H9 (cell line): Measurements from ENCODE around the gene FHOD1. TPM values are rescaled to one million over a fixed set of nuclear protein-coding genes. Genes with fewer than 3 reads are reported as not detected.

Experiments
- DNase-seq: peaks from one replicate; pipeline ENCODE4 v3.0.0-alpha.2; 2017
- H2AFZ ChIP-seq: one replicate; pipeline ENCODE4 v1.6.1; 2013; ENCODE audit warnings: mild to moderate bottlenecking, low read length, control low read depth, moderate library complexity
- H2AK5ac ChIP-seq: 2 replicates; pipeline ENCODE4 v1.6.1; 2013; ENCODE audit warnings: low read length, control low read depth, mixed read lengths; ENCODE audit not compliant: insufficient read length
- H2BK120ac ChIP-seq: one replicate; pipeline ENCODE4 v1.6.1; 2013; ENCODE audit warnings: low read depth, mild to moderate bottlenecking, low read length, control low read depth, inconsistent platforms; ENCODE audit not compliant: poor library complexity, severe bottlenecking
- H2BK12ac ChIP-seq: 2 replicates; pipeline ENCODE4 v1.6.1; 2013; ENCODE audit warnings: low read length, control low read depth, mixed read lengths, low read depth; ENCODE audit not compliant: insufficient read length
- H2BK15ac ChIP-seq: 2 replicates; pipeline ENCODE4 v1.6.1; 2013; ENCODE audit warnings: low read depth, low read length, control low read depth
- H2BK20ac ChIP-seq: one replicate; pipeline ENCODE4 v1.6.1; 2013; ENCODE audit warnings: low read depth, mild to moderate bottlenecking, low read length, control low read depth, inconsistent platforms; ENCODE audit not compliant: poor library complexity, severe bottlenecking
- H2BK5ac ChIP-seq: 2 replicates; pipeline ENCODE4 v1.6.1; 2013; ENCODE audit warnings: low read length, control low read depth, mixed read lengths; ENCODE audit not compliant: insufficient read length
- H3K14ac ChIP-seq: 2 replicates; pipeline ENCODE4 v1.6.1; 2013; ENCODE audit warnings: low read length, control low read depth; ENCODE audit not compliant: insufficient read depth
- H3K18ac ChIP-seq: 2 replicates; pipeline ENCODE4 v1.6.1; 2013; ENCODE audit warnings: low read depth, mild to moderate bottlenecking, mixed read lengths, low read length, control low read depth; ENCODE audit not compliant: insufficient read length
- H3K23ac ChIP-seq: 2 replicates; pipeline ENCODE4 v1.6.1; 2013; ENCODE audit warnings: low read length, control low read depth, mixed read lengths, low read depth; ENCODE audit not compliant: insufficient read length
- H3K23me2 ChIP-seq: 2 replicates; pipeline ENCODE4 v1.6.1; 2013; ENCODE audit warnings: low read depth, mild to moderate bottlenecking, mixed read lengths, low read length, control low read depth; ENCODE audit not compliant: insufficient read length, poor library complexity, severe bottlenecking
- H3K27ac ChIP-seq: 2 replicates; pipeline ENCODE4 v1.5.1; 2013; ENCODE audit warnings: low read length, control low read depth, mixed read lengths, low read depth; ENCODE audit not compliant: insufficient read length
- H3K27me3 ChIP-seq: 2 replicates; pipeline ENCODE4 v1.6.1; 2013; ENCODE audit warnings: low read length, control low read depth, inconsistent platforms; ENCODE audit not compliant: insufficient read depth
- H3K4ac ChIP-seq: 2 replicates; pipeline ENCODE4 v1.6.1; 2013; ENCODE audit warnings: low read depth, mild to moderate bottlenecking, control low read depth, inconsistent platforms, low read length, moderate library complexity
- H3K4me1 ChIP-seq: 2 replicates; pipeline ENCODE4 v1.6.1; 2013; ENCODE audit warnings: low read length, control low read depth, inconsistent platforms; ENCODE audit not compliant: insufficient read depth
- H3K4me2 ChIP-seq: 2 replicates; pipeline ENCODE4 v1.6.1; 2013; ENCODE audit warnings: low read length, control low read depth, mixed read lengths; ENCODE audit not compliant: insufficient read length, insufficient read depth
- H3K56ac ChIP-seq: 2 replicates; pipeline ENCODE4 v1.6.1; 2013; ENCODE audit warnings: low read depth, mild to moderate bottlenecking, mixed read lengths, low read length, control low read depth; ENCODE audit not compliant: insufficient read length
- H3K79me1 ChIP-seq: 2 replicates; pipeline ENCODE4 v1.6.1; 2013; ENCODE audit warnings: low read depth, mild to moderate bottlenecking, moderate library complexity, low read length, control low read depth, inconsistent platforms; ENCODE audit not compliant: insufficient read depth, poor library complexity, severe bottlenecking
- H3K79me2 ChIP-seq: 2 replicates; pipeline ENCODE4 v1.6.1; 2013; ENCODE audit warnings: low read length, control low read depth, inconsistent platforms; ENCODE audit not compliant: insufficient read depth
- H3K9ac ChIP-seq: 2 replicates; pipeline ENCODE4 v1.6.1; 2013; ENCODE audit warnings: low read length, control low read depth, mixed read lengths; ENCODE audit not compliant: insufficient read length; ENCODE audit errors: extremely low read depth
- H3K9me3 ChIP-seq: one replicate; pipeline ENCODE4 v1.6.1; 2013; ENCODE audit warnings: low read depth, low read length, inconsistent platforms; ENCODE audit not compliant: control insufficient read depth
- H3T11ph ChIP-seq: one replicate; pipeline ENCODE4 v1.6.1; 2013; ENCODE audit warnings: mild to moderate bottlenecking, low read length, control low read depth, inconsistent platforms
- H4K20me1 ChIP-seq: one replicate; pipeline ENCODE4 v1.6.1; 2013; ENCODE audit not compliant: control insufficient read depth, insufficient read length, insufficient read depth
- H4K5ac ChIP-seq: 2 replicates; pipeline ENCODE4 v1.6.1; 2013; ENCODE audit warnings: low read depth, mild to moderate bottlenecking, mixed read lengths, low read length, control low read depth; ENCODE audit not compliant: insufficient read length
- H4K8ac ChIP-seq: replicated peaks from 2 replicates; pipeline ENCODE4 v1.6.1; 2013; ENCODE audit warnings: low read length, control low read depth, mixed read lengths, low read depth; ENCODE audit not compliant: insufficient read length
- H4K91ac ChIP-seq: 2 replicates; pipeline ENCODE4 v1.6.1; 2013; ENCODE audit warnings: low read depth, mild to moderate bottlenecking, moderate library complexity, mixed read lengths, low read length, control low read depth; ENCODE audit not compliant: insufficient read length
- H3K27ac Mint-ChIP-seq, 3 experiments: 2 replicates in 2 of 3; 3 replicates in 1 of 3; pipeline ENCODE4 v1.8.0; 2020 to 2021; ENCODE audit warnings: mixed read lengths in 3 of 3, mild to moderate bottlenecking in 1 of 3, moderate library complexity in 1 of 3
- H3K27me3 Mint-ChIP-seq: 2 replicates; pipeline ENCODE4 v1.8.0; 2021; ENCODE audit warnings: low read depth, mild to moderate bottlenecking, moderate library complexity, mixed read lengths
- H3K36me3 Mint-ChIP-seq, 3 experiments: 2 replicates in 2 of 3; 3 replicates in 1 of 3; pipeline ENCODE4 v1.8.0; 2020 to 2021; ENCODE audit warnings: low read depth in 3 of 3, mixed read lengths in 3 of 3; ENCODE audit not compliant: insufficient read depth in 1 of 3
- H3K4me1 Mint-ChIP-seq, 2 experiments: 2 replicates each; pipeline ENCODE4 v1.8.0; 2020; ENCODE audit warnings: mixed read lengths in 2 of 2
- H3K4me3 Mint-ChIP-seq, 2 experiments: 2 replicates in 1 of 2; 3 replicates in 1 of 2; pipeline ENCODE4 v1.8.0; 2020 to 2021; ENCODE audit warnings: mild to moderate bottlenecking in 2 of 2, mixed read lengths in 2 of 2, moderate library complexity in 1 of 2
- H3K9me3 Mint-ChIP-seq, 2 experiments: 2 replicates in 1 of 2; 3 replicates in 1 of 2; pipeline ENCODE4 v1.8.0; 2020; ENCODE audit warnings: mild to moderate bottlenecking in 2 of 2, mixed read lengths in 2 of 2, moderate library complexity in 1 of 2
- CTCF ChIP-seq: fragments of 200-600 bp; sonication (generic); conservative IDR thresholded peaks from 3 replicates; pipeline ENCODE4 v1.8.0; 2021; ENCODE audit warnings: antibody characterized with exemption, mild to moderate bottlenecking
- WGBS: extraction: QIAGEN DNeasy Blood & Tissue Kit; methylation state at CpG from one replicate; pipeline ENCODE4 v1.1.7; 2013; ENCODE audit warnings: missing lambda C conversion rate, low lambda C conversion rate, mixed read lengths; ENCODE audit not compliant: insufficient read length; ENCODE audit errors: extremely low coverage; 5-methylcytosine and 5-hydroxymethylcytosine counted together
- total RNA-seq: library from RNA; stranded (reverse); gene quantifications from 2 replicates; pipeline ENCODE4 v1.2.1, GENCODE V29; 2021

The FHOD1 gene
- total RNA-seq, 1 experiment from 2014 or later = 67.0 TPM

- Histone ChIP-seq H2BK15ac (no peak overlapping the region), H3K9ac (no peak overlapping the region), H3K18ac (no peak overlapping the region), H3K14ac (no peak overlapping the region), H3K27ac (no peak overlapping the region), H2BK5ac (no peak overlapping the region), H3K56ac (no peak overlapping the region), H3T11ph (no peak overlapping the region), H3K4ac (no peak overlapping the region), H2BK120ac (no peak overlapping the region), H3K27me3 (no peaks in the 10 kb centered on the region), H2BK20ac (no peak overlapping the region), H3K4me2 (no peak overlapping the region), H3K9me3 (no peaks in the 10 kb centered on the region), H3K79me2 (no peaks in the 10 kb centered on the region), H4K91ac (no peak overlapping the region), H3K79me1 (no peaks in the 10 kb centered on the region), H3K23ac (no peak overlapping the region), H4K20me1 (no peaks in the 10 kb centered on the region), H2AFZ (no peak overlapping the region), H3K23me2 (no peaks in the 10 kb centered on the region), H4K5ac (no peak overlapping the region), H2BK12ac (no peak overlapping the region), H3K4me1 (no peaks in the 10 kb centered on the region), H4K8ac (no peak overlapping the region), H2AK5ac (no peak overlapping the region)
- Mint-ChIP-seq H3K27ac (no peak overlapping the region), H3K27me3 (no peaks in the 10 kb centered on the region), H3K9me3 (no peaks in the 10 kb centered on the region), H3K4me3 (no peak overlapping the region), H3K4me1 (peaks cover 0 to 10% of the 10 kb centered on the region in 2 experiments; a peak in 2 of 4 replicates), H3K36me3 (peaks cover 34 to 83% (median 68%) of the 10 kb centered on the region in 3 experiments)
- no CpG with 5 or more reads among the region's 7 CpGs for WGBS
- no peak for DNase-seq
- no peak for TF ChIP-seq CTCF
These were observed 13.7 kb downstream of the FHOD1 start for GRCh38 chr16:67233596-67233995.
